ENCODE results near the gene NUP85. TPM values are rescaled to one million over a fixed set of nuclear protein-coding genes. Genes with fewer than 3 reads are reported as not detected.

The NUP85 gene
- total RNA-seq, 2 experiments from 2014 or later, result 129 to 219 TPM

DNA sequence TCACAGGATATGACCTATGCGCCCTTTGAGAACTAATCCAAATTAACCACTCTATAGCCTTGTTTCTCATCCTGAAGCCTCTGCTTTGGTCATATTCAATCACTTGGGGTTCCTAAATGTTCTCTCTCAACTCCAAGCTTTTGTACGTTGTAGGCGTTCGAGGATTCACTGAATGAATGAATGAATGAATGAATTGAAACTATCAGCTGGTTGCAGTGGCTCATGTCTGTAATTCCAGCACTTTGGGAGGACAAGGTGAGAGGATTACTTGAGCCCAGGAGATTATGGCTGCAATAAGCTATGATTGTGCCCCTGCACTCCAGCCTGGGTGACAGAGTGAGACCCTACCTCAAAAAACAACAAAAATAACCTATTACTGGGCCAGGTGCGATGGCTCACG is 16.9 kb upstream of the NUP85 start:
- Histone ChIP-seq H2AFZ (ENCODE audit: low read length) (no peak overlapping the region), H3K36me3 (ENCODE audit: insufficient read depth, low read length) (no peaks in the 10 kb centered on the region), H3K4me2 (ENCODE audit: low read length) (no peak overlapping the region), H3K9me3 (ENCODE audit: low read length) (no peaks in the 10 kb centered on the region), H4K20me1 (ENCODE audit: insufficient read depth, low read length) (no peaks in the 10 kb centered on the region), H3K79me2 (ENCODE audit: insufficient read depth, low read depth, low read length) (no peaks in the 10 kb centered on the region), H3K4me1 (ENCODE audit: insufficient read depth, low read length, poor library complexity, severe bottlenecking) (peaks cover 9% of the 10 kb centered on the region), H3K9me2 (ENCODE audit: insufficient read depth, low read length) (no peaks in the 10 kb centered on the region), H3K4me3 (ENCODE audit: low read depth, low read length, poor library complexity, severe bottlenecking) (no peak overlapping the region), H3K27ac (ENCODE audit: low read depth, low read length, poor library complexity, severe bottlenecking) (no peak overlapping the region)
- TF ChIP-seq, protein P1, sequence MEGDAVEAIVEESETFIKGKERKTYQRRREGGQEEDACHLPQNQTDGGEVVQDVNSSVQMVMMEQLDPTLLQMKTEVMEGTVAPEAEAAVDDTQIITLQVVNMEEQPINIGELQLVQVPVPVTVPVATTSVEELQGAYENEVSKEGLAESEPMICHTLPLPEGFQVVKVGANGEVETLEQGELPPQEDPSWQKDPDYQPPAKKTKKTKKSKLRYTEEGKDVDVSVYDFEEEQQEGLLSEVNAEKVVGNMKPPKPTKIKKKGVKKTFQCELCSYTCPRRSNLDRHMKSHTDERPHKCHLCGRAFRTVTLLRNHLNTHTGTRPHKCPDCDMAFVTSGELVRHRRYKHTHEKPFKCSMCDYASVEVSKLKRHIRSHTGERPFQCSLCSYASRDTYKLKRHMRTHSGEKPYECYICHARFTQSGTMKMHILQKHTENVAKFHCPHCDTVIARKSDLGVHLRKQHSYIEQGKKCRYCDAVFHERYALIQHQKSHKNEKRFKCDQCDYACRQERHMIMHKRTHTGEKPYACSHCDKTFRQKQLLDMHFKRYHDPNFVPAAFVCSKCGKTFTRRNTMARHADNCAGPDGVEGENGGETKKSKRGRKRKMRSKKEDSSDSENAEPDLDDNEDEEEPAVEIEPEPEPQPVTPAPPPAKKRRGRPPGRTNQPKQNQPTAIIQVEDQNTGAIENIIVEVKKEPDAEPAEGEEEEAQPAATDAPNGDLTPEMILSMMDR (conservative IDR thresholded peaks at IDR 0.05; ENCODE audit: low read length), result no peak
- TF ChIP-seq EZH2phosphoT487 (IDR thresholded peaks at IDR 0.05; ENCODE audit: borderline replicate concordance, low read depth, low read length), result no peak
- ChIA-PET POLR2A (interaction anchor here (0.7 to 1.3 kb wide), 5 partner anchors 8 to 381 kb away, joined by 3 to 4 read pairs (median 4); no protein-coding TSS in a partner anchor), CTCF (ENCODE audit: unreplicated experiment) (interaction anchor here (1.1 to 1.3 kb wide), 2 partner anchors 13 to 74 kb away, joined by 3 to 4 read pairs; no protein-coding TSS in a partner anchor)
- BruUV-seq (replicated peaks), result no TSS peak
- no peak for DNase-seq (ENCODE audit: low spot score)
- intact Hi-C loops (cut with micrococcal nuclease; ENCODE audit: unreplicated experiment), result no loop called here

DNA sequence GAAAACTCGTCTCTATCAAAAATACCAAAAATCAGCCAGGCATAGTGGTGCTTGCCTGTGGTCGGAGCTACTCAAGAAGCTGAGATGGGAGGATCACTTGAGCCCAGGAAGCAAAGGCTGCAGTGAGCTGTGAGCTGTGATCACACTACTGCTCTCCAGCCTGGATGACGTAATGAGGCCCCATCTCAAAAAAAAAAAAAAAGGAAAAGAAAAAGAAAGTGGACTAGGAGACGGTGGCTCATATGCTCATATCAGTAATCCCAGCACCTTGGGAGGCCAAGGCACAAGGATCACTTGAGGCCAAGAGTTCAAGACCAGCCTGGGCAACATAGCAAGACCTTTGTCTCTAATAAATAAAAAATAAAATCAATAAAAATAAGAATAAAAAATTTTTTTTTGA is 13.9 kb upstream of the NUP85 start:
- BruUV-seq (replicated peaks), result no TSS peak
- Histone ChIP-seq H3K4me2 (ENCODE audit: low read length) (no peak overlapping the region), H4K20me1 (ENCODE audit: insufficient read depth, low read length) (no peaks in the 10 kb centered on the region), H3K27ac (ENCODE audit: low read depth, low read length, poor library complexity, severe bottlenecking) (no peak overlapping the region), H3K9me3 (ENCODE audit: low read length) (no peaks in the 10 kb centered on the region), H3K9me2 (ENCODE audit: insufficient read depth, low read length) (no peaks in the 10 kb centered on the region), H3K4me3 (ENCODE audit: low read depth, low read length, poor library complexity, severe bottlenecking) (no peak overlapping the region), H3K36me3 (ENCODE audit: insufficient read depth, low read length) (no peaks in the 10 kb centered on the region), H3K79me2 (ENCODE audit: insufficient read depth, low read depth, low read length) (no peaks in the 10 kb centered on the region), H3K4me1 (ENCODE audit: insufficient read depth, low read length, poor library complexity, severe bottlenecking) (peaks cover 8% of the 10 kb centered on the region), H2AFZ (ENCODE audit: low read length) (no peak overlapping the region)
- intact Hi-C loops (cut with micrococcal nuclease; ENCODE audit: unreplicated experiment), result no loop called here
- ChIA-PET CTCF (ENCODE audit: unreplicated experiment) (interaction anchor here (0.6 kb wide), 2 partner anchors 9 to 78 kb away, joined by 3 read pairs; no protein-coding TSS in a partner anchor), POLR2A (interaction anchor here (0.6 to 2.0 kb wide), 3 partner anchors 8 to 103 kb away, joined by 3 to 12 read pairs (median 3); no protein-coding TSS in a partner anchor)
- TF ChIP-seq, protein P1 (conservative IDR thresholded peaks at IDR 0.05; ENCODE audit: low read length), result no peak
- no peak for TF ChIP-seq EZH2phosphoT487 (IDR thresholded peaks at IDR 0.05; ENCODE audit: borderline replicate concordance, low read depth, low read length)
- DNase-seq (ENCODE audit: low spot score), result no peak

DNA sequence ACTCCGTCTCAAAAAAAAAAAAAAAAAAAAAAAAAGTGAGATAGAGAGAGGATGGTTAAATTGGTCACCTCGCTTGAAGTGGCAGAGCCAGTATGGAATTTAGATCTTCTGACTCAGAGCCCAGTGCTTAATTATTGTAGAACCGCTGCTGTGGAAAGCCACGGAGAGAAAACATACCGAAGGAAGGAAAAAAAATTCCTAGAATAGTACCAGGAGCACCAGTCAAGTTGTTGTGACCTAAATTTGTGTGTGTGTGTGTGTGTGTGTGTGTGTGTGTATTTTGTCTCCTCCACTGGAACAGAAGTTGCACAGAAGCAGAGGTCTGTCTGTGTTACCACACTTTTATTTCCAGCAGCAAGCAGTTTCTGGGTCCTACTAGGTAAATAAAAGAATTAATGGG is 10.6 kb upstream of the NUP85 start:
- Histone ChIP-seq H2AFZ (ENCODE audit: low read length) (no peak overlapping the region), H3K4me3 (ENCODE audit: low read depth, low read length, poor library complexity, severe bottlenecking) (no peak overlapping the region), H3K4me1 (ENCODE audit: insufficient read depth, low read length, poor library complexity, severe bottlenecking) (no peaks in the 10 kb centered on the region), H3K27ac (ENCODE audit: low read depth, low read length, poor library complexity, severe bottlenecking) (no peak overlapping the region), H4K20me1 (ENCODE audit: insufficient read depth, low read length) (no peaks in the 10 kb centered on the region), H3K4me2 (ENCODE audit: low read length) (no peak overlapping the region), H3K9me3 (ENCODE audit: low read length) (no peaks in the 10 kb centered on the region), H3K79me2 (ENCODE audit: insufficient read depth, low read depth, low read length) (no peaks in the 10 kb centered on the region), H3K9me2 (ENCODE audit: insufficient read depth, low read length) (no peaks in the 10 kb centered on the region), H3K36me3 (ENCODE audit: insufficient read depth, low read length) (no peaks in the 10 kb centered on the region)
- no peak for DNase-seq (ENCODE audit: low spot score)
- intact Hi-C loops (cut with micrococcal nuclease; ENCODE audit: unreplicated experiment), result no loop called here
- ChIA-PET CTCF (ENCODE audit: unreplicated experiment) (no interaction called here), POLR2A (no interaction called here)
- BruUV-seq (replicated peaks), result no TSS peak
- TF ChIP-seq, protein P1 (conservative IDR thresholded peaks at IDR 0.05; ENCODE audit: low read length), result no peak
- no peak for TF ChIP-seq EZH2phosphoT487 (IDR thresholded peaks at IDR 0.05; ENCODE audit: borderline replicate concordance, low read depth, low read length)
